Nephron (organoid): Measurements from ENCODE around the gene TNIK.
"Not testable (repeated sequence)": the region's sequence is repeated elsewhere in the genome, so short reads cannot be mapped to it uniquely, and the experiment has no call there.

Source experiments
- H3K27ac Mint-ChIP-seq, 3 experiments: 2 replicates each; pipeline ENCODE4 v1.8.0; 2020; ENCODE audit warnings: mixed read lengths in 3 of 3, mild to moderate bottlenecking in 2 of 3, moderate library complexity in 1 of 3
- H3K27me3 Mint-ChIP-seq: 2 replicates; pipeline ENCODE4 v1.8.0; 2021; ENCODE audit warnings: low read depth, mild to moderate bottlenecking, moderate library complexity, mixed read lengths
- H3K36me3 Mint-ChIP-seq: 2 replicates; pipeline ENCODE4 v1.8.0; 2020; ENCODE audit warnings: low read depth, mixed read lengths
- H3K4me1 Mint-ChIP-seq: 2 replicates; pipeline ENCODE4 v1.8.0; 2020; ENCODE audit warnings: mixed read lengths
- H3K4me3 Mint-ChIP-seq, 3 experiments: 2 replicates each; pipeline ENCODE4 v1.8.0; 2020; ENCODE audit warnings: mild to moderate bottlenecking in 3 of 3, mixed read lengths in 3 of 3, moderate library complexity in 2 of 3
- H3K9me3 Mint-ChIP-seq: 2 replicates; pipeline ENCODE4 v1.8.0; 2020; ENCODE audit warnings: mixed read lengths
- TF ChIP-seq, protein P1 (sequence below), 3 experiments: fragments of 200-600 bp; sonication (generic); IDR thresholded peaks; one replicate each; pipeline ENCODE4 v1.5.0; 2021; ENCODE audit warnings: antibody characterized with exemption in 3 of 3; ENCODE audit not compliant: unreplicated experiment in 3 of 3

Gene TNIK

GRCh38 chr3:171428892-171429291 is 31.3 kb downstream of the TNIK start:
- no peaks in the 10 kb centered on the region for H3K36me3 Mint-ChIP-seq
- H3K4me3 Mint-ChIP-seq, result no peak overlapping the region
- H3K27ac Mint-ChIP-seq, result no peak overlapping the region
- peaks cover 8% of the 10 kb centered on the region for H3K4me1 Mint-ChIP-seq
- H3K9me3 Mint-ChIP-seq, result peaks cover 3% of the 10 kb centered on the region
- no peaks in the 10 kb centered on the region for H3K27me3 Mint-ChIP-seq
- TF ChIP-seq, protein P1, sequence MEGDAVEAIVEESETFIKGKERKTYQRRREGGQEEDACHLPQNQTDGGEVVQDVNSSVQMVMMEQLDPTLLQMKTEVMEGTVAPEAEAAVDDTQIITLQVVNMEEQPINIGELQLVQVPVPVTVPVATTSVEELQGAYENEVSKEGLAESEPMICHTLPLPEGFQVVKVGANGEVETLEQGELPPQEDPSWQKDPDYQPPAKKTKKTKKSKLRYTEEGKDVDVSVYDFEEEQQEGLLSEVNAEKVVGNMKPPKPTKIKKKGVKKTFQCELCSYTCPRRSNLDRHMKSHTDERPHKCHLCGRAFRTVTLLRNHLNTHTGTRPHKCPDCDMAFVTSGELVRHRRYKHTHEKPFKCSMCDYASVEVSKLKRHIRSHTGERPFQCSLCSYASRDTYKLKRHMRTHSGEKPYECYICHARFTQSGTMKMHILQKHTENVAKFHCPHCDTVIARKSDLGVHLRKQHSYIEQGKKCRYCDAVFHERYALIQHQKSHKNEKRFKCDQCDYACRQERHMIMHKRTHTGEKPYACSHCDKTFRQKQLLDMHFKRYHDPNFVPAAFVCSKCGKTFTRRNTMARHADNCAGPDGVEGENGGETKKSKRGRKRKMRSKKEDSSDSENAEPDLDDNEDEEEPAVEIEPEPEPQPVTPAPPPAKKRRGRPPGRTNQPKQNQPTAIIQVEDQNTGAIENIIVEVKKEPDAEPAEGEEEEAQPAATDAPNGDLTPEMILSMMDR (IDR thresholded peaks at IDR 0.05; ENCODE audit: unreplicated experiment in 3 of 3), result no peak

GRCh38 chr3:171428321-171428787 is 31.9 kb downstream of the TNIK start:
- H3K4me1 Mint-ChIP-seq, result peaks cover 8% of the 10 kb centered on the region
- H3K9me3 Mint-ChIP-seq, result peaks cover 3% of the 10 kb centered on the region
- no peak overlapping the region for H3K27ac Mint-ChIP-seq
- TF ChIP-seq, protein P1 (IDR thresholded peaks at IDR 0.05; ENCODE audit: unreplicated experiment in 3 of 3), result no peak
- H3K4me3 Mint-ChIP-seq, result no peak overlapping the region
- no peaks in the 10 kb centered on the region for H3K27me3 Mint-ChIP-seq
- H3K36me3 Mint-ChIP-seq, result no peaks in the 10 kb centered on the region

- Mint-ChIP-seq H3K36me3 (no peaks in the 10 kb centered on the region), H3K9me3 (peaks cover 3% of the 10 kb centered on the region), H3K27ac (no peak overlapping the region), H3K4me3 (no peak overlapping the region), H3K27me3 (no peaks in the 10 kb centered on the region), H3K4me1 (peaks cover 8% of the 10 kb centered on the region)
- TF ChIP-seq, protein P1 (IDR thresholded peaks at IDR 0.05; ENCODE audit: unreplicated experiment in 3 of 3), result no peak
These were observed 32.4 kb downstream of the TNIK start for GRCh38 chr3:171427771-171428320.

GRCh38 chr3:171424063-171424462 is 36.1 kb downstream of the TNIK start:
- H3K4me1 Mint-ChIP-seq, H3K36me3 Mint-ChIP-seq, H3K4me3 Mint-ChIP-seq, H3K27ac Mint-ChIP-seq, H3K9me3 Mint-ChIP-seq, H3K27me3 Mint-ChIP-seq: not testable (repeated sequence)

- not testable (repeated sequence) for H3K4me3 Mint-ChIP-seq, H3K27ac Mint-ChIP-seq, H3K9me3 Mint-ChIP-seq, H3K36me3 Mint-ChIP-seq, H3K4me1 Mint-ChIP-seq, H3K27me3 Mint-ChIP-seq
These were observed 37.4 kb downstream of the TNIK start for GRCh38 chr3:171422855-171423254.

DNA sequence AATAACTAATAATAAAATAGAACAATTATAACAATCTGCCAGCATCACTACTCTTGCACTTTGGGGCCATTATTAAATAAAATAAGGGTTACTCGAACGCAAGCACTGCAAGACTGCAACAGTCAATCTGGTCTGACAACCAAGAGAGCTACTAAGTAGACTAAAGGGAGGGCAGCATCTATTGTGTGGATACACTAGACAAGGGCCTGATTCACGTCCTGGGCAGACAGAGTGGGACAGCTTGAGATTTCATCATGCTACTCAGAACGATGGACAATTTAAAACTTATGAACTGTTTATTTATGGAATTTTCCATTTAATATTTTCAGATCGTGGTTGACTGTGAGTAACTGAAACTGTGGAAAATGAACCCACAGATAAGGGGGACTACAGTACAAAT is 39.5 kb downstream of the TNIK start:
- H3K4me1 Mint-ChIP-seq, result peaks cover 5% of the 10 kb centered on the region
- H3K9me3 Mint-ChIP-seq, result peaks cover 3% of the 10 kb centered on the region
- no peaks in the 10 kb centered on the region for H3K27me3 Mint-ChIP-seq
- H3K36me3 Mint-ChIP-seq, result no peaks in the 10 kb centered on the region
- H3K4me3 Mint-ChIP-seq, result no peak overlapping the region
- H3K27ac Mint-ChIP-seq, result no peak overlapping the region
- TF ChIP-seq, protein P1 (IDR thresholded peaks at IDR 0.05; ENCODE audit: unreplicated experiment in 3 of 3), result no peak

- TF ChIP-seq, protein P1 (IDR thresholded peaks at IDR 0.05; ENCODE audit: unreplicated experiment in 3 of 3), result no peak
- no peaks in the 10 kb centered on the region for H3K36me3 Mint-ChIP-seq
- no peak overlapping the region for H3K4me3 Mint-ChIP-seq
- H3K9me3 Mint-ChIP-seq, result peaks cover 3% of the 10 kb centered on the region
- peaks cover 13% of the 10 kb centered on the region for H3K4me1 Mint-ChIP-seq
- no peaks in the 10 kb centered on the region for H3K27me3 Mint-ChIP-seq
- no peak overlapping the region for H3K27ac Mint-ChIP-seq
These were observed 40.7 kb downstream of the TNIK start for GRCh38 chr3:171419457-171419856.
